ENCODE measurements around the gene CXCR6. TPM values are rescaled to one million over a fixed set of nuclear protein-coding genes. Genes with fewer than 3 reads are reported as not detected.

The CXCR6 gene
- total and polyA plus RNA-seq, 2 of the 8 experiments (the other 6 are each of a cell fraction or from before 2014, with no cell fraction given) = not detected

DNA sequence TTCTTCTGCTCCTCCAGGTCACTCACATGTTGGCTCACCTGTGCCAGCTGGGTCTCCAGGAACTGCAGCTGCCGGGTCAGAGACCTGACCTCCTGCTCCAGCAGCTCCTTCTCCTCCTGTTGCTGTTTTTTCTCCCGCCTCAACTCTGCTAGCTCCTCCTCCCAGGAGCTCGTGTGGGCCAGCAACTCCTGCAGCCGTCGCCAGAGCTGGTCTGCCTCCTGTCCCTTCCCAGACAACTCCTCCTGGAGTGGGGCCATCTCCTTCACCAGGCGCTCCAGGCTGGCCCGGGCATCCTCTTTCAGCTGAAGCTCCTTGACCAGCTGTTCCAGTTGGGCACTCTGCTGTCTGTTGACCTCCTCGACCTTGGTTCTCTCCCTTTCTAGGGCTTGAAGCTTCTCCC is 24.5 kb downstream of the CXCR6 start:
- POLR2A ChIA-PET (ENCODE audit: partially characterized antibody) = no interaction called here
- CTCF ChIA-PET (ENCODE audit: partially characterized antibody) = interaction anchor here (0.7 to 6.7 kb wide), 9 partner anchors 9 to 462 kb away, joined by 3 to 51 read pairs (median 3); partner anchors contain the start of gene CXCR6
- TF ChIP-seq NANOG (IDR thresholded peaks at IDR 0.05; ENCODE audit: insufficient read depth, low read depth, low read length, poor library complexity, severe bottlenecking) = no peak
- TF ChIP-seq EZH2 (IDR thresholded peaks at IDR 0.05; ENCODE audit: low read depth, low read length, severe bottlenecking) = no peak
- no peak for TF ChIP-seq CHD2 (IDR thresholded peaks at IDR 0.05; ENCODE audit: low read length)
- TF ChIP-seq CTBP2 (IDR thresholded peaks at IDR 0.05; ENCODE audit: borderline replicate concordance, insufficient read depth, insufficient read length, low read length) = no peak
- TF ChIP-seq HDAC2 (IDR thresholded peaks at IDR 0.05; ENCODE audit: borderline replicate concordance in 1 of 2, low read depth in 2 of 2, low read length in 2 of 2) = no peak
- TF ChIP-seq SIRT6 (IDR thresholded peaks at IDR 0.05; ENCODE audit: low read length) = no peak
- TF ChIP-seq, protein P1, sequence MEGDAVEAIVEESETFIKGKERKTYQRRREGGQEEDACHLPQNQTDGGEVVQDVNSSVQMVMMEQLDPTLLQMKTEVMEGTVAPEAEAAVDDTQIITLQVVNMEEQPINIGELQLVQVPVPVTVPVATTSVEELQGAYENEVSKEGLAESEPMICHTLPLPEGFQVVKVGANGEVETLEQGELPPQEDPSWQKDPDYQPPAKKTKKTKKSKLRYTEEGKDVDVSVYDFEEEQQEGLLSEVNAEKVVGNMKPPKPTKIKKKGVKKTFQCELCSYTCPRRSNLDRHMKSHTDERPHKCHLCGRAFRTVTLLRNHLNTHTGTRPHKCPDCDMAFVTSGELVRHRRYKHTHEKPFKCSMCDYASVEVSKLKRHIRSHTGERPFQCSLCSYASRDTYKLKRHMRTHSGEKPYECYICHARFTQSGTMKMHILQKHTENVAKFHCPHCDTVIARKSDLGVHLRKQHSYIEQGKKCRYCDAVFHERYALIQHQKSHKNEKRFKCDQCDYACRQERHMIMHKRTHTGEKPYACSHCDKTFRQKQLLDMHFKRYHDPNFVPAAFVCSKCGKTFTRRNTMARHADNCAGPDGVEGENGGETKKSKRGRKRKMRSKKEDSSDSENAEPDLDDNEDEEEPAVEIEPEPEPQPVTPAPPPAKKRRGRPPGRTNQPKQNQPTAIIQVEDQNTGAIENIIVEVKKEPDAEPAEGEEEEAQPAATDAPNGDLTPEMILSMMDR (IDR thresholded peaks at IDR 0.05; ENCODE audit: control extremely low read depth in 1 of 3, insufficient read depth in 1 of 3, low read depth in 1 of 3, low read length in 3 of 3) = no peak
- no peak for TF ChIP-seq TBP (IDR thresholded peaks at IDR 0.05; ENCODE audit: low read depth, low read length)
- TF ChIP-seq KDM4A (IDR thresholded peaks at IDR 0.05; ENCODE audit: low read depth, low read length, severe bottlenecking) = no peak
- TF ChIP-seq RBBP5 (IDR thresholded peaks at IDR 0.05; ENCODE audit: borderline replicate concordance, low read depth, low read length) = no peak

More for the DNA sequence above, 24.5 kb downstream of the CXCR6 start:
- Histone ChIP-seq H2BK15ac (ENCODE audit: low read length) (no peak overlapping the region), H3K23me2 (ENCODE audit: low read depth, low read length) (no peaks in the 10 kb centered on the region), H2AK5ac (ENCODE audit: low read depth, low read length) (no peak overlapping the region), H3K9me3 (ENCODE audit: insufficient read depth in 2 of 2, low read depth in 1 of 2, low read length in 1 of 2) (no peaks in the 10 kb centered on the region), H3K9ac (replicated peaks in 1 of 4; ENCODE audit: extremely low read depth in 1 of 4, low read depth in 3 of 4, low read length in 3 of 4) (no peak overlapping the region), H3K27me3 (replicated peaks in 1 of 4; ENCODE audit: control insufficient read depth in 3 of 4, extremely low read depth in 1 of 4, insufficient read depth in 3 of 4, low read length in 3 of 4) (no peaks in the 10 kb centered on the region), H2AFZ (ENCODE audit: low read length) (no peak overlapping the region), H2BK12ac (ENCODE audit: low read depth, low read length) (no peak overlapping the region), H4K91ac (replicated peaks; ENCODE audit: insufficient read length, low read length) (no peak overlapping the region), H3K79me2 (ENCODE audit: control insufficient read depth in 1 of 2, insufficient read depth in 2 of 2, low read length in 2 of 2) (no peaks in the 10 kb centered on the region), H4K20me1 (replicated peaks in 1 of 2; ENCODE audit: control insufficient read depth in 1 of 2, insufficient read depth in 2 of 2, low read length in 2 of 2) (peaks cover 0 to 8% of the 10 kb centered on the region in 2 experiments), H3K14ac (ENCODE audit: insufficient read length) (no peak overlapping the region), H3K23ac (ENCODE audit: insufficient read length) (no peak overlapping the region), H3K4me1 (replicated peaks in 1 of 4; ENCODE audit: control insufficient read depth in 3 of 4, insufficient read depth in 4 of 4, low read length in 3 of 4) (no peaks in the 10 kb centered on the region), H3K56ac (replicated peaks; ENCODE audit: insufficient read length, low read depth, low read length) (no peak overlapping the region), H3K4me3 (ENCODE audit: extremely low read depth in 1 of 4, insufficient read depth in 2 of 4, low read depth in 3 of 4, low read length in 4 of 4) (no peak overlapping the region), H3K4me2 (ENCODE audit: insufficient read depth in 1 of 2, low read depth in 2 of 2, low read length in 2 of 2) (no peak overlapping the region), H2BK5ac (ENCODE audit: low read depth, low read length) (no peak overlapping the region; the same call in 1 of the 2 replicates), H3K27ac (ENCODE audit: low read depth, low read length) (no peak overlapping the region), H4K5ac (ENCODE audit: insufficient read length, low read depth, low read length) (no peak overlapping the region), H2BK20ac (ENCODE audit: low read length) (no peak overlapping the region), H3K18ac (ENCODE audit: extremely low read depth, low read length) (no peak overlapping the region), H3K36me3 (ENCODE audit: control insufficient read depth in 2 of 4, insufficient read depth in 4 of 4, low read length in 3 of 4) (peaks cover 24 to 60% (median 46%) of the 10 kb centered on the region in 4 experiments), H3K4ac (replicated peaks; ENCODE audit: insufficient read length, low read depth, low read length) (no peak overlapping the region), H4K8ac (ENCODE audit: extremely low read depth, insufficient read depth, low read length) (no peak overlapping the region), H2BK120ac (replicated peaks; ENCODE audit: low read depth, low read length) (no peak overlapping the region), H3K79me1 (ENCODE audit: low read depth, low read length) (no peaks in the 10 kb centered on the region)
- DNase-seq (ENCODE audit: low read depth in 1 of 2, low spot score in 2 of 2) (no peak), FAIRE-seq (no peak)
- WGBS, 2 experiments (ENCODE audit: extremely low coverage in 1 of 2, insufficient coverage in 1 of 2, insufficient read length in 1 of 2, insufficient replicate concordance in 2 of 2, low coverage in 1 of 2, low lambda C conversion rate in 2 of 2, missing lambda C conversion rate in 1 of 2) = 86% methylated on average over 6 of the region's 8 CpGs; no CpG with 5 or more reads in 1 of the 2 experiments
